HepG2 (cell line): ENCODE data around the gene CCDC142. TPM values are rescaled to one million over a fixed set of nuclear protein-coding genes. Genes with fewer than 3 reads are reported as not detected.
A peak's percentile ranks its signal among the peaks of the same experiment; 100 is the strongest.

Source experiments
- ATF2 ChIP-seq: sonication (generic); formaldehyde crosslinking; IDR thresholded peaks from 2 replicates; pipeline ENCODE4 v1.4.0; 2020; ENCODE audit warnings: missing genetic modification reagents
- CAMTA2 ChIP-seq: sonication (generic); formaldehyde crosslinking; IDR thresholded peaks from 2 replicates; pipeline ENCODE4 v1.4.0; 2020; ENCODE audit warnings: mild to moderate bottlenecking, missing genetic modification reagents, borderline replicate concordance
- CEBPG ChIP-seq: IDR thresholded peaks from 2 replicates; pipeline ENCODE4 v1.6.1; 2016
- GABPA ChIP-seq, 2 experiments: IDR thresholded peaks; 2 replicates each; pipeline ENCODE4 v1.6.1; 2011 to 2016; ENCODE audit warnings: low read depth in 2 of 2, low read length in 1 of 2, missing biosample characterization in 1 of 2, missing genetic modification characterization in 1 of 2
- GATAD1 ChIP-seq: IDR thresholded peaks from 2 replicates; pipeline ENCODE4 v1.6.1; 2016; ENCODE audit warnings: missing genetic modification reagents, missing compliant biosample characterization
- GTF2F1 ChIP-seq: fragments of 150-350 bp; IDR thresholded peaks from 2 replicates; pipeline ENCODE4 v1.6.1; 2014; ENCODE audit warnings: low read length
- ISL2 ChIP-seq: sonication (generic); formaldehyde crosslinking; IDR thresholded peaks from 2 replicates; pipeline ENCODE4 v1.5.0; 2020; ENCODE audit warnings: missing genetic modification reagents
- ZNF678 ChIP-seq: sonication (generic); formaldehyde crosslinking; IDR thresholded peaks from 2 replicates; pipeline ENCODE4 v1.4.0; 2020; ENCODE audit warnings: mild to moderate bottlenecking, missing genetic modification reagents
- ZNF747 ChIP-seq: sonication (generic); formaldehyde crosslinking; IDR thresholded peaks from 2 replicates; pipeline ENCODE4 v1.8.1; 2023; ENCODE audit warnings: missing genetic modification reagents, mild to moderate bottlenecking, borderline replicate concordance
- ZNF766 ChIP-seq: sonication (generic); formaldehyde crosslinking; IDR thresholded peaks from 2 replicates; pipeline ENCODE4 v1.5.0; 2020; ENCODE audit warnings: missing genetic modification reagents, borderline replicate concordance
- ZNF782 ChIP-seq: sonication (generic); formaldehyde crosslinking; IDR thresholded peaks from 2 replicates; pipeline ENCODE4 v1.4.0; 2020; ENCODE audit warnings: missing genetic modification reagents, mild to moderate bottlenecking, borderline replicate concordance
- ZNF792 ChIP-seq: IDR thresholded peaks from 2 replicates; pipeline ENCODE4 v1.6.1; 2016
- polyA plus RNA-seq, 8 experiments: library from polyadenylated mRNA; depleted of rRNA in 3 of 8; stranded (reverse) in 7 of 8; unstranded in 1 of 8; fragments of >200 nt; fragmentation: Illumina TruSeq in 4 of 8; extraction: Trizol in 4 of 8; gene quantifications; 2 replicates each; pipeline versions ENCODE4 v1.2.1 to v1.2.3, GENCODE V29; 2011 to 2016; ENCODE audit warnings: low read depth in 4 of 8, missing spikeins in 1 of 8, mixed read lengths in 1 of 8; ENCODE audit not compliant: insufficient read depth in 1 of 8
- total RNA-seq, 5 experiments: library from RNA; depleted of rRNA; stranded (reverse); fragments of >200 nt; fragmentation: Illumina TruSeq; extraction: Trizol; gene quantifications; 2 replicates each; pipeline ENCODE4 v1.2.3, GENCODE V29; 2016; ENCODE audit warnings: low read depth in 1 of 5
- TF ChIP-seq, protein P1 (sequence below): sonication (generic); formaldehyde crosslinking; IDR thresholded peaks from 2 replicates; pipeline ENCODE4 v1.4.0; 2020; ENCODE audit warnings: missing genetic modification reagents, borderline replicate concordance
- TF ChIP-seq, protein P2 (sequence below): sonication (generic); formaldehyde crosslinking; IDR thresholded peaks from 2 replicates; pipeline ENCODE4 v1.4.0; 2020; ENCODE audit warnings: mild to moderate bottlenecking, missing genetic modification reagents
- TF ChIP-seq, protein P3 (sequence below), 2 experiments: fragments of 450-650 bp in 1 of 2; sonication (generic) in 1 of 2; formaldehyde crosslinking; IDR thresholded peaks; 2 replicates each; pipeline versions ENCODE4 v1.5.0 to v1.8.0; 2020 to 2022; ENCODE audit warnings: mild to moderate bottlenecking in 1 of 2, missing genetic modification reagents in 1 of 2
- TF ChIP-seq, protein P4 (sequence below): sonication (generic); formaldehyde crosslinking; conservative IDR thresholded peaks from 2 replicates; pipeline ENCODE4 v1.8.1; 2023; ENCODE audit warnings: missing genetic modification reagents
- TF ChIP-seq, protein P5 (sequence below): sonication (generic); formaldehyde crosslinking; IDR thresholded peaks from 2 replicates; pipeline ENCODE4 v1.8.0; 2022; ENCODE audit warnings: missing genetic modification reagents, mild to moderate bottlenecking, moderate library complexity, borderline replicate concordance

The CCDC142 gene
- total and polyA plus RNA-seq, 2 of the 13 experiments (the other 11 are each of a cell fraction or from before 2014, with no cell fraction given), result 14.7 to 30.4 TPM

GRCh38 chr2:74496997-74497776 is 14.4 kb upstream of the CCDC142 start (continued):
- TF ChIP-seq, protein P1, sequence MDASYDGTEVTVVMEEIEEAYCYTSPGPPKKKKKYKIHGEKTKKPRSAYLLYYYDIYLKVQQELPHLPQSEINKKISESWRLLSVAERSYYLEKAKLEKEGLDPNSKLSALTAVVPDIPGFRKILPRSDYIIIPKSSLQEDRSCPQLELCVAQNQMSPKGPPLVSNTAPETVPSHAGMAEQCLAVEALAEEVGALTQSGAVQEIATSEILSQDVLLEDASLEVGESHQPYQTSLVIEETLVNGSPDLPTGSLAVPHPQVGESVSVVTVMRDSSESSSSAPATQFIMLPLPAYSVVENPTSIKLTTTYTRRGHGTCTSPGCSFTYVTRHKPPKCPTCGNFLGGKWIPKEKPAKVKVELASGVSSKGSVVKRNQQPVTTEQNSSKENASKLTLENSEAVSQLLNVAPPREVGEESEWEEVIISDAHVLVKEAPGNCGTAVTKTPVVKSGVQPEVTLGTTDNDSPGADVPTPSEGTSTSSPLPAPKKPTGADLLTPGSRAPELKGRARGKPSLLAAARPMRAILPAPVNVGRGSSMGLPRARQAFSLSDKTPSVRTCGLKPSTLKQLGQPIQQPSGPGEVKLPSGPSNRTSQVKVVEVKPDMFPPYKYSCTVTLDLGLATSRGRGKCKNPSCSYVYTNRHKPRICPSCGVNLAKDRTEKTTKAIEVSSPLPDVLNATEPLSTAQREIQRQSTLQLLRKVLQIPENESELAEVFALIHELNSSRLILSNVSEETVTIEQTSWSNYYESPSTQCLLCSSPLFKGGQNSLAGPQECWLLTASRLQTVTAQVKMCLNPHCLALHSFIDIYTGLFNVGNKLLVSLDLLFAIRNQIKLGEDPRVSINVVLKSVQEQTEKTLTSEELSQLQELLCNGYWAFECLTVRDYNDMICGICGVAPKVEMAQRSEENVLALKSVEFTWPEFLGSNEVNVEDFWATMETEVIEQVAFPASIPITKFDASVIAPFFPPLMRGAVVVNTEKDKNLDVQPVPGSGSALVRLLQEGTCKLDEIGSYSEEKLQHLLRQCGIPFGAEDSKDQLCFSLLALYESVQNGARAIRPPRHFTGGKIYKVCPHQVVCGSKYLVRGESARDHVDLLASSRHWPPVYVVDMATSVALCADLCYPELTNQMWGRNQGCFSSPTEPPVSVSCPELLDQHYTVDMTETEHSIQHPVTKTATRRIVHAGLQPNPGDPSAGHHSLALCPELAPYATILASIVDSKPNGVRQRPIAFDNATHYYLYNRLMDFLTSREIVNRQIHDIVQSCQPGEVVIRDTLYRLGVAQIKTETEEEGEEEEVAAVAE (CRISPR knock-in tag), result no peak
- TF ChIP-seq ATF2 (CRISPR knock-in tag) (peak; percentile 31; the same call in 1 of the 2 replicates), GTF2F1 (peak; percentile 94; the same call in 1 of the 2 replicates), GATAD1 (CRISPR knock-in tag) (peak; percentile 21; the same call in 1 of the 2 replicates), ZNF678 (no peak), GABPA (IDR thresholded peaks at IDR 0.05; ENCODE audit: low read depth, low read length) (no peak), GABPA (CRISPR knock-in tag; IDR thresholded peaks at IDR 0.05; ENCODE audit: low read depth) (0 out of 2 replicates have a peak, but pooled peaks have one; percentile 30), CAMTA2 (CRISPR knock-in tag) (peak; percentile 72; the same call in 1 of the 2 replicates), ZNF747 (CRISPR knock-in tag) (peak; percentile 41; the same call in 1 of the 2 replicates), ZNF782 (CRISPR knock-in tag) (peak; percentile 45; the same call in 1 of the 2 replicates), ZNF792 (CRISPR knock-in tag) (no peak), CEBPG (CRISPR knock-in tag) (peak; percentile 60), ZNF766 (CRISPR knock-in tag) (0 out of 2 replicates have a peak, but pooled peaks have one; percentile 37), ISL2 (CRISPR knock-in tag) (peak; percentile 51; the same call in 1 of the 2 replicates)
- TF ChIP-seq, protein P2, sequence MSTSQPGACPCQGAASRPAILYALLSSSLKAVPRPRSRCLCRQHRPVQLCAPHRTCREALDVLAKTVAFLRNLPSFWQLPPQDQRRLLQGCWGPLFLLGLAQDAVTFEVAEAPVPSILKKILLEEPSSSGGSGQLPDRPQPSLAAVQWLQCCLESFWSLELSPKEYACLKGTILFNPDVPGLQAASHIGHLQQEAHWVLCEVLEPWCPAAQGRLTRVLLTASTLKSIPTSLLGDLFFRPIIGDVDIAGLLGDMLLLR, result no peak
- TF ChIP-seq, protein P3, sequence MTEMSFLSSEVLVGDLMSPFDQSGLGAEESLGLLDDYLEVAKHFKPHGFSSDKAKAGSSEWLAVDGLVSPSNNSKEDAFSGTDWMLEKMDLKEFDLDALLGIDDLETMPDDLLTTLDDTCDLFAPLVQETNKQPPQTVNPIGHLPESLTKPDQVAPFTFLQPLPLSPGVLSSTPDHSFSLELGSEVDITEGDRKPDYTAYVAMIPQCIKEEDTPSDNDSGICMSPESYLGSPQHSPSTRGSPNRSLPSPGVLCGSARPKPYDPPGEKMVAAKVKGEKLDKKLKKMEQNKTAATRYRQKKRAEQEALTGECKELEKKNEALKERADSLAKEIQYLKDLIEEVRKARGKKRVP (CRISPR knock-in tag; IDR thresholded peaks at IDR 0.05), result peak in 1 of 2 experiments; percentile 68; a peak in 1 of 4 replicates
- TF ChIP-seq, protein P4, sequence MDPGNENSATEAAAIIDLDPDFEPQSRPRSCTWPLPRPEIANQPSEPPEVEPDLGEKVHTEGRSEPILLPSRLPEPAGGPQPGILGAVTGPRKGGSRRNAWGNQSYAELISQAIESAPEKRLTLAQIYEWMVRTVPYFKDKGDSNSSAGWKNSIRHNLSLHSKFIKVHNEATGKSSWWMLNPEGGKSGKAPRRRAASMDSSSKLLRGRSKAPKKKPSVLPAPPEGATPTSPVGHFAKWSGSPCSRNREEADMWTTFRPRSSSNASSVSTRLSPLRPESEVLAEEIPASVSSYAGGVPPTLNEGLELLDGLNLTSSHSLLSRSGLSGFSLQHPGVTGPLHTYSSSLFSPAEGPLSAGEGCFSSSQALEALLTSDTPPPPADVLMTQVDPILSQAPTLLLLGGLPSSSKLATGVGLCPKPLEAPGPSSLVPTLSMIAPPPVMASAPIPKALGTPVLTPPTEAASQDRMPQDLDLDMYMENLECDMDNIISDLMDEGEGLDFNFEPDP (CRISPR knock-in tag), result 0 out of 2 replicates have a peak, but pooled peaks have one; percentile 91
- TF ChIP-seq, protein P5, sequence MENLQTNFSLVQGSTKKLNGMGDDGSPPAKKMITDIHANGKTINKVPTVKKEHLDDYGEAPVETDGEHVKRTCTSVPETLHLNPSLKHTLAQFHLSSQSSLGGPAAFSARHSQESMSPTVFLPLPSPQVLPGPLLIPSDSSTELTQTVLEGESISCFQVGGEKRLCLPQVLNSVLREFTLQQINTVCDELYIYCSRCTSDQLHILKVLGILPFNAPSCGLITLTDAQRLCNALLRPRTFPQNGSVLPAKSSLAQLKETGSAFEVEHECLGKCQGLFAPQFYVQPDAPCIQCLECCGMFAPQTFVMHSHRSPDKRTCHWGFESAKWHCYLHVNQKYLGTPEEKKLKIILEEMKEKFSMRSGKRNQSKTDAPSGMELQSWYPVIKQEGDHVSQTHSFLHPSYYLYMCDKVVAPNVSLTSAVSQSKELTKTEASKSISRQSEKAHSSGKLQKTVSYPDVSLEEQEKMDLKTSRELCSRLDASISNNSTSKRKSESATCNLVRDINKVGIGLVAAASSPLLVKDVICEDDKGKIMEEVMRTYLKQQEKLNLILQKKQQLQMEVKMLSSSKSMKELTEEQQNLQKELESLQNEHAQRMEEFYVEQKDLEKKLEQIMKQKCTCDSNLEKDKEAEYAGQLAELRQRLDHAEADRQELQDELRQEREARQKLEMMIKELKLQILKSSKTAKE, result peak; percentile 68; the same call in 1 of the 2 replicates
